ENCODE measurements around the gene TSPEAR.
"Not testable (repeated sequence)": the region's sequence is repeated elsewhere in the genome, so short reads cannot be mapped to it uniquely, and the experiment has no call there.

The TSPEAR gene

DNA sequence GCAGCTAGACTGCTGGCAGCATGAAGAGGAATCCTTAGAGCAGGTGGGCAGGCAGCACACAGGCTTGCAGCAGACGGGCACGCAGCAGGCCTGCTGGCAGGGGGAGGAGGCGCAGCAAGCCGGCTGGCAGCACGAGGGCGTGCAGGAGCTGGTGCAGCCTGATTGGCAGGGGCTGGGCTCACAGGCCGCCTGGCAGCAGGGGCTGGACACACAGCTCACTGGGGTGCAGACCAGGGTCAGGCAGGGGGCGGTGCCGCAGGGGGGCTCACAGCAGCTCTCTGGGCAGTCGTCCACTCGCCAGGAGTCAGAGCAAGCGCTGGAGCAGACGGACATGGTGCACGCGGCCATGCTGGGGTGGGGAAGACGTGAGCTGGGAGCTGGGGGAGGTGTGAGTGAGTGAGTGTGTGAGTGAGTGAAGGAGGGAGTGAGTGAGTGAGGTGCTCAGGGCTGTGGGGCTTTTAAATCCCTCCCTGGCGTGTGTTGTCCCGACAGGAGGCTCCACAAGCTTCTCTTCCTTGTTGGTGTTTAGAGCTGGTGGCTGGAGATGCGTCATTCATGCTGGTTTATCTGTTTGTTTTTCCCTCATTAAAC, 131.0 kb downstream of the TSPEAR start, which contains the start of gene KRTAP10-5:
Gene KRTAP10-5 (minus strand): TSS at position 374 of the 591 bp plus-strand sequence. CDS start 26 bp downstream, at position 348.
- not testable (repeated sequence) for DNase-seq

DNA sequence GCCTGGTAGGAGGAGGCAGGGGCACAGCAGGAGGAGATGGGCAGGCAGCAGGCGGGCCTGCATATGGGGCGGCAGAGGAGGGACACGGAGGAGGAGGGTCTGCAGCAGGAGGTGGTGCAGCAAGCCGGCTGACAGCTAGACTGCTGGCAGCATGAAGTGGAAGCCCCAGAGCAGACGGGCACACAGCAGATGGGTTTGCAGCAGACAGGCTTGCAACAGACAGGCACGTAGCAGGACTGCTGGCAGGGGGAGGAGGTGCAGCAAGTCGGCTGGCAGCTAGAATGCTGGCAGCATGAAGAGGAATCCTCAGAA, 131.6 kb downstream of the TSPEAR start:
- no peak for DNase-seq

DNA sequence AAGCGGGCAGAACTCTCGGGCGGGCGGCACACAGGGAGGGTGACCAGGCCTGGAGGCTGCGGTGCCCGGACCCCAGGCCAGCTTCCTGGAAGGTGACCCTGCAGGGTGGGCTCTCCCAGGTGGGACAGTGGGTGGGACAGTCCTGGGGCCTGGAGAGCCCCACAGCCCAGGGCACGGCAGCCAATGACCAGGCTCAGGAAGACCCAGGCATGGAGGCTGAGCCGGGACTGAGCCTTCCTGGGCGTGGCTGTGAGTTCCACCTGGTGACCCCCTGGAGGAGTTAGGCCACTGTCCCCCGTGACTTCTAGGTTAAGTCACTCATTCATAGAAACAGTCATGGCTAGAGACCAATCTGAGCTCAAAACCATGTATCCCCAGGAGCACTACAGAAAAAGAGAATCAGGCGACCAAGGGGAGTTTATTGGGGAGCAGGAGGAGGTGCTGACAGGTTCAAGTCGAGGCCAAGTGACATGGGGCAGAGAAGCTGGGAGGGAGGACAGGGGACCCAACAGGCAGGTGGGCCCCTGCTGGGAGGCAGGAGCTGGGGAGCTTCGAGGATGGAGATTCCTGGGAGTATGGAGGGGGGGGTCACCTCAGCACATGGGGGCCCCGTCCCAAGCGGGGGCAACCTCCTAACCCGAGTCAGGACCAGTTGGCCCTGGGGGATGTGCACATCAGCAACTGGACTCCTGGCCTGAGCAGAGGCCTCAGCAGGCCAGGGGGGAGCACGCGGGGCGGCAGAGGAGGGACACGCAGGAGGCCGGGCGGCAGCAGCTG, 132.1 kb downstream of the TSPEAR start:
- DNase-seq = no peak

DNA sequence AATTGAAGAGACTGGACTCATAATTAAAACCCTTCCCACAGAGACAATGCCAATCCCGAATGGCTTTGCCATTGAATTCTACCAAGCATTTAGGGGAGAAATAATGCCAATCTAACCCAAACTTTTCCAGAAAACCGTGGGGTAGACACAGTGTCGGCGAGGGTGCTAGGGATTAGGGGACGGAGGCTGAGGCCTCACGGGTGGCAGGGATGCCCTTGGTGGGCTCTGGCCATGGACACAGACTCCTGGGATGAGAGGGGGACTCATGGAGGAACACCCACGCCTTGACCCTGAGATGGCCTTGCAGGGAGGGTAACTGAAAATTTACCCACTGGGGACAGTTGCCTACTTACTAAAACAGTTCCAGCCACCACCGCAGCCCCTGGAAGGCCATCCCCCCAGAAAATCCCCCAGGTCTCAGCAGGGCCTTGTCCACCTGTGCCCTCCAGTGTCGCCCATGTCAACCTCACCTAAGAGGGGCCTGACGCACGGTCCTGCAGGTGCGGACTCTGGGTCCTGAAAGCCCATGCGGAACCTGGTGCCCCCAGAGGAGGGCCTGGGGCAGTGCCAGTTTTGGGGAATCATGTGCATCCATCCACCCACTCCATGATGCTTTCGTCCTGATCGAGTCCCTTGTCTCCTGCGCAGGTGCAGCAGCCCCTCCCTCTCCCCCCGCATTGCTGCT, 132.9 kb downstream of the TSPEAR start:
- no peak for DNase-seq

DNA sequence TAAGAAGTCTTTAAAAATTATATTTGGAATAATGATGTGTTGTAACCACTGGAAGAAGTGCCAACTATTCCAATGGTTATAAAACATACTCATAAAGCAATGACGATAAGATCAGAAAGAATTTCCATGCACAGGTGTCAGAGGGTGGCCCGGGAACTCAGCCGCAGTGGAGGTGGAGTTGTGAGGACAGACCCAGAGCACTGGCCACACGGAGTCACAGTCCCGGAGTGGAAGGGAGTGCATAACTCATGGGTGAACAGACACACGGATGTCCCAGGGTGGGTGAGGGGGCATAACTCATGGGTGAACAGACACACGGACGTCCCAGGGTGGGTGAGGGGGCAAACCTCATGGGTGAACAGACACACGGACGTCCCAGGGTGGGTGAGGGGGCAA, 135.3 kb downstream of the TSPEAR start:
- DNase-seq = no peak

DNA sequence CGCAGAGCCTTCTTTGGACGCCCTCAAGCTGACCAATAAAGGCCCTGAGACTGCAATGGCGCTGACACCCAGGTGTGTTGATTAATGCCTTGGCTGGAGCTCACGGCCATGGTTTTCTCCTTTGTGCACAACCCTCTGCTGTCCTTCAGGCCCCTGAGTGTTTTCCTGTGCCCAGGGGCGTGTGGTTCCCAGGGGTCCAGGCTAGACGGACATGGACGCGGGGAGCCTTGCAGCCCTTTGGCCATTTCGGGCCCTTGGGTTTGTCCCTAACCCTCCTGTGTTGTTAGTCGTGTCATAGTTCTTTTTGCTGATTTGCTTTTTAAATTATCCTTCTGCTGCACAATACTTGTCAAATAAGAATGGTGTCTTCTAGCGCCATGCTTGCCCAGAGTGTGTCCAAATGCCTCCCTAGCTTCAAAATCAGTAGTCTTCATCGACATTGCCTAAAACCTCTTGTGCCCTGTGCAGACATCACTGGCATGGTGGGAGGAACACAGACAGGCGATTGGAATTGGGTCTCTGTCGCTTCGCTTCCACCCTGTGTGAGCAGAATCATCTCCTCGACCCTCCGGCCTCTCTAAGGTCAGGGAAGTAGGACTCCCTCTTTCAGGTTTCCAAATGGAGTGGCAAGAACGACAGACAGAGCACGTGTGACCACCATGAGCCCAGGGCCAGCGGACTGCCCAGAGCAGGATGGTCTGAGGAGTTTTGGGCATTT, 135.9 kb downstream of the TSPEAR start:
- DNase-seq = no peak

DNA sequence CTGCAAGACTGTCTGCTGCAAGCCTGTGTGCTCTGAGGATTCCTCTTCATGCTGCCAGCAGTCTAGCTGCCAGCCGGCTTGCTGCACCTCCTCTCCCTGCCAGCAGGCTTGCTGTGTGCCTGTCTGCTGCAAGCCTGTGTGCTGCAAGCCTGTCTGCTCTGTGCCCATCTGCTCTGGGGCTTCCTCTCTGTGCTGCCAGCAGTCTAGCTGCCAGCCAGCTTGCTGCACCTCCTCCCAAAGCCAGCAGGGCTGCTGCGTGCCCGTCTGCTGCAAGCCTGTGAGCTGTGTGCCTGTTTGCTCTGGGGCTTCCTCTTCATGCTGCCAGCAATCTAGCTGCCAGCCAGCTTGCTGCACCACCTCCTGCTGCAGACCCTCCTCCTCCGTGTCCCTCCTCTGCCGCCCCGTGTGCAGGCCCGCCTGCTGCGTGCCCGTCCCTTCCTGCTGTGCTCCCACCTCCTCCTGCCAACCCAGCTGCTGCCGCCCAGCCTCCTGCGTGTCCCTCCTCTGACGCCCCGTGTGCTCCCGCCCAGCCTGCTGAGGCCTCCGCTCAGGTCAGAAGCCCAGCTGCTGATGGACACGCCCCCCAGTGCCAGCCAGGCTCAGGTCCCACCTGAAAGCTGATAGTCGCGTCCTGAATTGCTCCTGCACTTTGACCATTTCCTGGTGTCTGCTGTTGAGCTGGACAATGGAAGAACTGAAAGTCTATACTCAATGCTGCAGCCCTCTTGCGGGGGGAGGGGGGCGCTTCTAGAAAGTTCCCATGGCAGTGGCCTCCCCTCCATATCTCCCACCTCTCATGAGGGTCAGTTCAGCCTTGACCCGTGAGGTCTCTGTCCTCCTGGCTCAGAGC, 136.7 kb downstream of the TSPEAR start:
- DNase-seq = no peak

DNA sequence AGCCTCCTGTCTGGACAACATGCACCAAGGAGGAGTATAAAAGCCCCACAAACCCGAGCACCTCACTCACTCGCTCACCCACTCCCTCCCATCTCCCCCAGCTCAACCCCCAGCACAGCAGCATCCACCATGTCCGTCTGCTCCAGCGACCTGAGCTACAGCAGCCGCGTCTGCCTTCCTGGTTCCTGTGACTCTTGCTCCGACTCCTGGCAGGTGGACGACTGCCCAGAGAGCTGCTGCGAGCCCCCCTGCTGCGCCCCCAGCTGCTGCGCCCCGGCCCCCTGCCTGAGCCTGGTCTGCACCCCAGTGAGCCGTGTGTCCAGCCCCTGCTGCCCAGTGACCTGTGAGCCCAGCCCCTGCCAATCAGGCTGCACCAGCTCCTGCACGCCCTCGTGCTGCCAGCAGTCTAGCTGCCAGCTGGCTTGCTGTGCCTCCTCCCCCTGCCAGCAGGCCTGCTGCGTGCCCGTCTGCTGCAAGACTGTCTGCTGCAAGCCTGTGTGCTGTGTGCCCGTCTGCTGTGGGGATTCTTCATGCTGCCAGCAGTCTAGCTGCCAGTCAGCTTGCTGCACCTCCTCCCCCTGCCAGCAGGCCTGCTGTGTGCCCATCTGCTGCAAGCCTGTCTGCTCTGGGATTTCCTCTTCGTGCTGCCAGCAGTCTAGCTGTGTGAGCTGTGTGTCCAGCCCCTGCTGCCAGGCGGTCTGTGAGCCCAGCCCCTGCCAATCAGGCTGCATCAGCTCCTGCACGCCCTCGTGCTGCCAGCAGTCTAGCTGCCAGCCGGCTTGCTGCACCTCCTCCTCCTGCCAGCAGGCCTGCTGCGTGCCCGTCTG, 137.5 kb downstream of the TSPEAR start, which contains the start of gene KRTAP10-4:
Gene KRTAP10-4 (plus strand): TSS at position 100 of the 827 bp plus-strand sequence. CDS start 30 bp downstream, at position 130.
- DNase-seq = not testable (repeated sequence)

DNA sequence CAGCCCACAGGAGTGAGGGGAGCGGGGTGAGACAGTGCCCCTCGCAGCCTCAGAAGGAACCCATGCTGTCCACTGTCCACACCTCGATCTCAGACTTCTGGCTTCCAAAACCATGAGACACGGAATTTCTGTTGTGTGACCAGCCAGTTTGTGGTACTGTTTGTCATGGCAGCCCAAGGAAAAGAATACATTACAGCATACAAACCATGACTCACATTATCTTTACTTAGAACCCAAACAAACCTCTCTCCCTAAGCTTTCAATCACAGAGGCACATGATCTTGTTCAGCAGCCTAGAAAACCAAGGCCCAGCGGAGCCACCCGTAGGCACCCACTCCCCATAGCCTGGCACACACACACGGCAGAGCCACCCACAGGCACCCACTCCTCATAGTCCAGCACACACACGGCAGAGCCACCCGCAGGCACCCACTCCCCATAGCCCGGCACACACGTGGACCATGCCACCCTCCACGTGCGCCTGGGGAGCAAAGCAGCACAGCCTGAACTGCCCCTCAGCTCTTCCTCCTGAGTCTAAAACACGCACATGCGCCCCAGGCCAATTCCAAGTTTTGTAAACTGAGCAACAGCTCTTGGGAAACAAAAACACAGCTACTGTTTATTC, 138.3 kb downstream of the TSPEAR start:
- no peak for DNase-seq

DNA sequence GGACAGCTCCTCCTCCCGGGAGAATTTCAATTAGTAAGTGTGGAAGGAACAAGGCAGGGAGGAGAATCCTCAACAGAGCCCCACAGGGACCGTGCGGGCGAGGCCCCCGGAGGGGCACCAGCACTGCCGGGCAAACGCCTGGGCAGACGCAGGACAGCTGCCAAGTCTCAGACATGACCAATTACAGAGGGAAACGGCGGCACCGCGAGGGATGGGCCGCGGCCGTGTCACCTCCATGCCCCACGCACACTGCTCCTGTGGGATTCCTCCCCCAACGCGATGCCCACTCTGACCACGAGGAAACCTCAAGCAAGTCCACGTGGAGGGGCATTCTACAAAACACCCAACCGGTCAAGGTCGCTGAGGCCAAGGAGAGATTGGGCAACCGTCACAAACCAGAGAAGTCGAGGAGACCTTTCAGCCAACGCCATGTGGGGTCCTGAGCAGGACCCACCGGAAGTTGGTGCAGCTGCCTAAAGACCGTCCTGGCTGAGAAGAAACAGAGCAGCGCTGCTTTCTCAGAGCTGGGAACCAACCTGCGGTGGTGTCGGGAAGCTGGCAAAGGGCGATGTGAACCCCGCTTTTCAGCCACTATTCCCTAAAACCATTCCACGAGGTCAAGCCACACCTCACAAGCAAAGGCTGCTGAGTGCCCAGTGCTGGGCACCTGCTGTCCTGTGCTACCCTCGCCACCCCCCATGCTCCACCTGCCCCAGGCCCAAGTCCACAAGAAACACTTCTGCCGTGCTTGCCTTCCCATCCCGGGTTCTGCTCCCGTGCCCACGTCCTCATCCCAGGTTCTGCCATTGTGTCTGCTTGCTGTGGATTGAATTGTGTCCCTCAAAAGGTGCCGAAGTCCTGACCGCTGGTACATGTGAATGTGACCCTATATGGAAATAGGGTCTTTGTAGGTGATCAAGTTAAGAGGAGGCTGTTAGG, 139.3 kb downstream of the TSPEAR start:
- DNase-seq = no peak

DNA sequence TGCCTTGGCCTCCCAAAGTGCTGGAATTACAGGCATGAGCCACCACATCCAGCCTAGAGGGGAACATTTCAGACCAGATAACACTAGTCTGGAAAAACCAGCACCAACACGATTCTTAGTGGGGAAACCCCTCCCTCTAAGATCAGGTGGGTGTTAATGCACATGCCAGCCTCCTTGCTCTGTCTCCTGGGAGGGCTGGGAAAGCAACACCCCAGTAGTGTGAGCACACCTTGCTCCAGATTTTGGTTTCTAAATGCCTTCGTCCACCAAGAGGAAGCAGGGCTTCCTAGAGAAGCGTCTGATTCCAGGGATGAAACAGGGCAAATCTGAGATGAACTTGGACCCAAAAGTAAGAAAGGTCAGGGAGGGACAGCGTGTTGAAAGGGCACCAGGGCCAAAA, 140.1 kb downstream of the TSPEAR start:
- DNase-seq = no peak

DNA sequence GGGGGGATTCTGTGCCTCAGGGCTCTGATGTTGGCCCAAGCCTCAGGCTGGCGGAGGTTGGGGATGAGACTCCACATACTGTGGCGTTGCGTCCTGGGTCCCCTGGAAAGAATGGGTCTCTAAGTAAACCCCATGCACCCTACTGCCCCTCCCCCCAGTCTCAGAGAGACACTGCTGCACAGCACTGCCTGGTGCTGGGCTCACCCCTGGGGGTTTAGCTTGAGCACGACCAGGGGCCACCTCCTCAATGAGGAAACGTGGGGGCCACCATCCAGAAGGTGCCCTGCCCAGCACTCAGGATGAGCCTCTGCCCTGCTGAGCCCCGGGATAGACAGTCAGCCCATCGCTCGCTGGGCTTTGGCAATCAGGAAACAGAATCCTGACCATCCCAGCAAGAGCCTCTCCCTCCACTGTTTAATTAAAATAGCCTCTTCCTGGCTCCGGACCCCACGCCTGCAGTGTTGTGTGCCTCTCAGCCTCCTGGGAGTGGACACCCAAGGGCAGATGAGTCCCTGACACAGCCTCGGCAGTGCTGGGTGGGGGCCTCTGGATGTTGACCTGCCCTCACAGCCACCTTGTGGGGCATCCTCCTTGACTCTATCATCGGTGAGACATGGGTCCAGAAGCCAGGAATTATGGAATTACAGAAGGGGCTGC, 141.4 kb downstream of the TSPEAR start:
- DNase-seq = no peak

DNA sequence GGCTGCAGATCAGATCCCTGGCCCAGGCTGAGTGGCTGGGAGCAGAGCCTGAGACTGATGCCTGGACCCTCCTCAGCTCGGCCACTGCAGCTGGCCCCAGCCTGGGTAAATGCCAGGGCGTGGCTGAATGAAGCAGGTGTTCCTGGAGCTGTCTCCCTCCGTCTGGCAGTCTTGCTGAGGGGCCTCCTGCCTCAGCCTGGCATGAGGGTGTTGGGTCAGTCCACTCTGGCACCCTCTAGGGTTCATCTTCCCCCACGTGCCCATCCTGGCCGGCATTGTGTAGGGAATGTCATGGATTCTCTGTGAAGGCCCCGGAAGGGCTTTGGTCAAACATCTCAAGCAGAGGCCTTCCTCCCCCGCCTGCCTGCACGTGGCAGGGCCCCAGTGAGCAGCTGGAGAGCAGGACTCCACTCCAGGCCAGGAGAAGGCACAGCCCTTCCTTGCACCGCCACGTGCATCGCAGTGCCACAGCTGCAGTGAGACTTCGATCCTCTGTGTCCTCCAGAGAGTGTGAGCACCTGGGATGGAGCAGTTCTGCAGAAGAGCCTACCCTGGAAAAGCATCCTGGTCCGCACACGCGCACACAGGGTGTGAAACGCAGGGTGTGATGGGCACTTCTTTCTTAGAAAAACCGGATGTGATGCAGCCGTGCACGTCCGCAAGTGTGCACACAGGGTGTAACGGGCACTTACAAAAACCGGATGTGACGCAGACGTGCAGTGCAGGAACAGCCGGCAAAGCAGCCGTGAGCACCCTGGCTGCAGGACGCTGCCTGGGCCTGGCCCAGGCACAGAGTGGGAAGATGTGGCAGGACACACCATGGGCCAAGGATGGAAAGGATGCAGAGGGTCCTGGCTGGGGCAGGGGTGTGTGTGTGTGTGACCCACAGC, 142.5 kb downstream of the TSPEAR start:
- DNase-seq = no peak

DNA sequence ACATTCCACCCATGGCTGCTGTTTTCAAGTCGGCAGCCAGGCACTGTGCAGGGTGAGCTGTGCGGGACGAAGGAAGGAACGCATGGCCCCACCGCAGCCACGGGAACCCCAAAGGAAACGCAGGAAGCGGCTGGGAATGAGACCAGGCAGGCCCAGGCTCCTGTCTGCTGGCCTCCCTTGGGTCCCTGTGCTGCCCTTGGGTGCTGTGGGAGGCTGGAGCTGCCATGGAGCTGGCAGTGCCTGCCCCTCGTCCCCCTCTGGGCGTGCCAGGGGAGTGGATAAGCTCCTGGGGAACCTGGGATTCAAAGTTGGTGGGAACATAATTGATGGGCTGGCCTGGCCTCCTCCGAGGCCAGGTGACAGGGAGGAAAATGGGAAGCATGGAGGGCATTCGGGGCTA, 143.1 kb downstream of the TSPEAR start:
- no peak for DNase-seq

DNA sequence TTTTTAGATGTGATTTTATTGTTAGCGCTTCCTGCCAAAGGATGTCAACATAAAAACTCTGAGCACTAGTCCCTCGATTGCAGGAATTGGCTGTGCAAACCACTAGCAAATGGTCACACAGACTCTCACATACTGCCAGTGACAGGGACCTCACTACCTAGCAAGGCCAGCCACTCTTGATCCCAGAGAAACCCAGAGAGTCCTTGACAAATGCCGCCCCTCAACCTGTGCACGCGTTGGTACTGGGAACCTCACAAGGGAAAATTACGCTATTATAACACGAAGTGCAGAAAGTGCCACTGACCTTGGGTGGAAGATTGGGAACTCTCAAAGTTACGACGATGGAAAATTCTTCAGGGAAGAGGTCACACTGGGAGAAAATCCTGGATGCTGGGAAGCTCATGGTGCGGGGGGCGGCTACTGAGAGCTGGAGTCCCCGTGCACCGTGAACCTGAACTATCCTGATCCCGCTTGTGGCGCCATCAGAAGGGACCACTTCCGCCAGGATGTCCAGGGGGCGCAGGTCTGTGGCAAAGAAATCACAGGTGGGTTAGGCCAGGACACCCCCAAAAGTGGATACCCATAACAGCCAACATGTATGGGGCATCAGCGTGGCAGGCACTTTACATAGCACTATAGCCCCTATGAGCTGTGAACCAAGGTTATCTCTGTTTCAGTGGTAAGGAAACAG, 143.7 kb downstream of the TSPEAR start:
- no peak for DNase-seq

DNA sequence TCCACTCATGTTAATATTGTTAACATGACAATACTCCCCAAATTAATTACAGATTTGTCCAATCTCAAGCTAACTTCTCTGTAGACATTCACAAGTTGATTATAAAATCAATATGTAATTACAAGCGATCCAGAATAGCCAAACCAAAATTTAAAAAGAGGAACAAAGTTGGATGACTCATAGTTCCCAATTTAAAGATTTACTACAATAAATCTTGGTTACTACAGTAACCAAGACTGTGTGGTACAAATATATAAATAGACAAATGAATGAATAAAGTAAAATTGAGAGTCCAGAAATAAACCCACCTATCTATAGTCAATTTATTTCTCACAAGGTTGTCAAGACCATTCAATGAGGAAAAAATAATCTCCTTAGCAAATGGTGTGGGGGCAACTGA, 145.0 kb downstream of the TSPEAR start:
- DNase-seq = no peak

DNA sequence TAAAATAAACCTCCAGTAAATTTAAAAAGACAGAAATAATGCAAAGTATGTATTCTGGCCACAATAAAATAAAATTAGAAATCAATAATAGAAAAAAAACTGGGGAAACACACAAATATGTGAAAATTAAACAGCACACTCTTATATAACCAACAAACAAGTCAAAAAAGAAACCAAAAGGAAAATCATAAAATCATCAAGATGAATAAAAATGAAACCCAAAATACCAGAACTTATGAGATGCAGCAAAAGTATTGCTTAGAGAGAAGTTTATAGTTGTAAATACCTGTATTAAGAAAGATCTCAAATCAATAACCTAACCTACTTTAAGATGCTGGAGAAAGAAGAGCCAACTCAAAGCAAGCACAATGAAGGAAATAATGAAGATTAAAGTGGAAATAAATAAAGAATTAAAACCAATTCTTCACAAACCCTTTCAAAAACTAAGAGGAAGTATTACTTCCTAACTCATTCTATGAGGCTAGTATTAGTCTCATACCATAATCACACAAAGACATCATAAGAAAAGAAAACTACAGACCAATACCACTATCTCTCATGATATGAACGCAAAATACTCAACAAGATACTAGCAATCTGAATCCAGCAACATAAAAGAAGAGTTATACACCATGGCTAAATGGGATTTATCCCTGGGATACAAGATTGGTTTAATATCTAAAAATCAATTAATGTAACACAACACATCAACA, 146.3 kb downstream of the TSPEAR start:
- DNase-seq = no peak

Data from CD4-positive, alpha-beta T cell treated with Interleukin-17A for 4 hours (primary cell).